Urinary bladder (tissue), 4 donors: Measurements from ENCODE around the gene CYBA. TPM values are rescaled to one million over a fixed set of nuclear protein-coding genes. Genes with fewer than 3 reads are reported as not detected.

Experiments
- DNase-seq: peaks from one replicate; pipeline ENCODE4 v3.0.0-alpha.2; 2015; ENCODE audit errors: extremely low spot score
- H3K27ac ChIP-seq: one replicate; pipeline ENCODE4 v1.5.1; 2013; ENCODE audit warnings: low read depth, mild to moderate bottlenecking, moderate library complexity
- H3K36me3 ChIP-seq: one replicate; pipeline ENCODE4 v1.6.1; 2013; ENCODE audit warnings: mild to moderate bottlenecking, moderate library complexity; ENCODE audit not compliant: insufficient read depth
- H3K4me1 ChIP-seq: one replicate; pipeline ENCODE4 v1.6.1; 2013; ENCODE audit warnings: mild to moderate bottlenecking, moderate library complexity; ENCODE audit not compliant: insufficient read depth
- H3K4me3 ChIP-seq: one replicate; pipeline ENCODE4 v1.5.1; 2013; ENCODE audit warnings: low read depth, low read length
- WGBS: extraction: QIAGEN DNeasy Blood & Tissue Kit; methylation state at CpG from one replicate; pipeline ENCODE4 v1.1.7; 2013; 5-methylcytosine and 5-hydroxymethylcytosine counted together
- polyA plus RNA-seq: library from polyadenylated mRNA; stranded (reverse); fragments of 200-250 nt; gene quantifications from one replicate; pipeline ENCODE4 v1.2.3, GENCODE V29; 2013
- total RNA-seq: library from RNA; depleted of rRNA; stranded (reverse); fragments of >200 nt; gene quantifications from one replicate; pipeline ENCODE4 v1.2.3, GENCODE V29; 2014
- donor health status: healthy with polysubstance abuse.
- donor health status: healthy.

CYBA gene
- total and polyA plus RNA-seq, 2 donors: 90.4 to 145 TPM

- no peaks in the 10 kb centered on the region for H3K4me1 ChIP-seq
- no peak for DNase-seq
- no peaks in the 10 kb centered on the region for H3K36me3 ChIP-seq
- H3K27ac ChIP-seq: no peak overlapping the region
- no peak overlapping the region for H3K4me3 ChIP-seq
- 66% methylated on average over 17 of the region's 17 CpGs for WGBS
Measured at GRCh38 chr16:88640498-88641247, 10.2 kb downstream of the CYBA start.

- H3K4me1 ChIP-seq: no peaks in the 10 kb centered on the region
- no peak overlapping the region for H3K27ac ChIP-seq
- H3K4me3 ChIP-seq: no peak overlapping the region
- WGBS: 45% methylated on average over 13 of the region's 13 CpGs
- H3K36me3 ChIP-seq: no peaks in the 10 kb centered on the region
- DNase-seq: no peak
Measured at GRCh38 chr16:88640039-88640495, 10.8 kb downstream of the CYBA start.

GRCh38 chr16:88639231-88640038, 11.4 kb downstream of the CYBA start:
- H3K4me3 ChIP-seq: no peak overlapping the region

GRCh38 chr16:88638323-88639230, 12.3 kb downstream of the CYBA start, which contains the start of gene IL17C:
TSS of gene IL17C (plus strand) at chr16:88638572. CDS start at chr16:88638642, 70 bp downstream.
- DNase-seq: no peak
- Histone ChIP-seq H3K4me1 (no peaks in the 10 kb centered on the region), H3K36me3 (no peaks in the 10 kb centered on the region), H3K4me3 (no peak within 1 kb of the TSS), H3K27ac (no peak within 1 kb of the TSS)
- WGBS: 45% methylated on average over 27 of the region's 27 CpGs

More at GRCh38 chr16:88639231-88640038, 11.4 kb downstream of the CYBA start:
- Histone ChIP-seq H3K36me3 (no peaks in the 10 kb centered on the region), H3K4me1 (no peaks in the 10 kb centered on the region), H3K27ac (no peak overlapping the region)
- WGBS: 29% methylated on average over 45 of the region's 45 CpGs
- DNase-seq: no peak

- no peaks in the 10 kb centered on the region for H3K4me1 ChIP-seq
- H3K27ac ChIP-seq: no peak overlapping the region
- H3K36me3 ChIP-seq: peaks cover 4% of the 10 kb centered on the region
- 66% methylated on average over 23 of the region's 23 CpGs for WGBS
- no peak for DNase-seq
- H3K4me3 ChIP-seq: no peak overlapping the region
Measured at GRCh38 chr16:88636488-88637265, 14.2 kb downstream of the CYBA start.

GRCh38 chr16:88635671-88636319, 15.1 kb downstream of the CYBA start:
- 92% methylated on average over 17 of the region's 17 CpGs for WGBS
- no peak overlapping the region for H3K4me3 ChIP-seq

GRCh38 chr16:88634994-88635670, 15.7 kb downstream of the CYBA start:
- Histone ChIP-seq H3K4me1 (no peaks in the 10 kb centered on the region), H3K27ac (no peak overlapping the region), H3K36me3 (peaks cover 4% of the 10 kb centered on the region), H3K4me3 (no peak overlapping the region)
- 41% methylated on average over 28 of the region's 28 CpGs for whole genome bisulfite sequencing
- no peak for DNase-seq

More at GRCh38 chr16:88635671-88636319, 15.1 kb downstream of the CYBA start:
- no peak overlapping the region for H3K27ac ChIP-seq
- no peak for DNase-seq
- H3K4me1 ChIP-seq: no peaks in the 10 kb centered on the region
- H3K36me3 ChIP-seq: peaks cover 4% of the 10 kb centered on the region

GRCh38 chr16:88634141-88634993, 16.5 kb downstream of the CYBA start:
- no peaks in the 10 kb centered on the region for H3K4me1 ChIP-seq
- H3K27ac ChIP-seq: no peak overlapping the region
- no peak for DNase-seq
- WGBS: 9% methylated on average over 80 of the region's 82 CpGs
- peak overlapping the region; percentile 40 for H3K4me3 ChIP-seq
- peaks cover 7% of the 10 kb centered on the region for H3K36me3 ChIP-seq

GRCh38 chr16:88633684-88634140, 17.1 kb downstream of the CYBA start:
- Histone ChIP-seq H3K36me3 (peaks cover 8% of the 10 kb centered on the region), H3K27ac (no peak overlapping the region), H3K4me3 (no peak overlapping the region), H3K4me1 (no peaks in the 10 kb centered on the region)
- no peak for DNase-seq
- 50% methylated on average over 23 of the region's 23 CpGs for WGBS

- WGBS: 93% methylated on average over 11 of the region's 11 CpGs
- no peak overlapping the region for H3K27ac ChIP-seq
Measured at GRCh38 chr16:88632587-88632930, 18.3 kb downstream of the CYBA start.

GRCh38 chr16:88631920-88632586, 18.8 kb downstream of the CYBA start:
- no peak overlapping the region for H3K4me3 ChIP-seq
- no peak overlapping the region for H3K27ac ChIP-seq
- 93% methylated on average over 30 of the region's 30 CpGs for WGBS
- DNase-seq: no peak
- H3K4me1 ChIP-seq: no peaks in the 10 kb centered on the region
- peaks cover 8% of the 10 kb centered on the region for H3K36me3 ChIP-seq

More at GRCh38 chr16:88632587-88632930, 18.3 kb downstream of the CYBA start:
- no peaks in the 10 kb centered on the region for H3K4me1 ChIP-seq
- peaks cover 8% of the 10 kb centered on the region for H3K36me3 ChIP-seq
- no peak overlapping the region for H3K4me3 ChIP-seq
- no peak for DNase-seq
